ENCODE results near the gene AURKAIP1. TPM values are rescaled to one million over a fixed set of nuclear protein-coding genes. Genes with fewer than 3 reads are reported as not detected.

AURKAIP1 gene
- polyA plus RNA-seq, 1 donor from 2014 or later, result 104 TPM

DNA sequence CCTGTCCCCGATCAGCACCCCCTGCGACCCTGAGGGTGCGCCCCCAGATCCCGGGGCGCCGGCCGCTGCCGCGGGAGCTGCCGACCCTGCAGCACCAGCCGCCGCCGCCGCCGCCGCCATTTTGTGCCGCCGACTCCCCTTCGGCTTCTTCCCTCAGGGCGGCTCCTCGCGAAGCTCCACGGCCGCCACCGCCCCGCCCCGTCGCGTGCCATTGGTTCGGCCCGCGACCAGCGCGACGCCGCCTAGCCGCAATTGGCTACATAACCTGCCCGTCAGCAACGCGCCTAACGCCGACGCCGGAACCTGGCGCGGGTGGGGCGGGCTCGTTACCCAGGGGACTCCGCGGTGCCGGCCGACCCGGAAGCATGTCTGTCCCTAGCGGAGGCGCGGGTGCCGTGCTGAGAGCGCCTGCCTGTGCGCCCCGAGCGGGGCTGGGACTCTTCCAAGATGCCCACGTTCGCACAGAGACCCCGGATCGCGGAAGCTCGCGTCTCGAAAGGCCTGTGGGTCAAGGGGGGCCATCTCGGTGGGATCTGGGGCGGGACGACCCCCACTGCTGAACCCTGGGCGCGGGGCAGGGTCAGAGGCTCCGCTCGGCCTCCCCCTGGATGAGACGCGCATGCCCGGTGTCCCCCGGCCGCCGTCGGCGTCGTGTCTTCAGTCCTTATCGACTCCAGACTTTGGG is 24.3 kb upstream of the AURKAIP1 start, which contains the start of gene CCNL2:
Gene CCNL2, minus strand, starts transcription at position 149 of the 685 bp plus-strand sequence. Its CDS starts 29 bp downstream, at position 120.
- Histone ChIP-seq H3K4me3 (ENCODE audit: low read length) (peak within 1 kb of the TSS; percentile 76), H3K27me3 (ENCODE audit: insufficient read depth, low read depth, low read length) (no peaks in the 10 kb centered on the region), H4K20me1 (ENCODE audit: insufficient read depth) (no peaks in the 10 kb centered on the region), H3K9me2 (ENCODE audit: insufficient read depth, low read length) (no peaks in the 10 kb centered on the region), H3K9me3 (ENCODE audit: low read length) (no peaks in the 10 kb centered on the region), H2AFZ (ENCODE audit: low read depth, low read length) (peak within 1 kb of the TSS; percentile 40), H3K27ac (ENCODE audit: low read length) (peak within 1 kb of the TSS; percentile 85), H3K9ac (ENCODE audit: low read length) (peak within 1 kb of the TSS; percentile 95), H3K4me2 (ENCODE audit: low read length) (peak within 1 kb of the TSS; percentile 98), H3K79me2 (replicated peaks; ENCODE audit: insufficient read depth, low read length) (peaks cover 33% of the 10 kb centered on the region), H3F3A (ENCODE audit: insufficient read depth, low read length, poor library complexity, severe bottlenecking) (no peaks in the 10 kb centered on the region), H3K36me3 (ENCODE audit: insufficient read depth, low read length) (no peaks in the 10 kb centered on the region)
- TF ChIP-seq RAD21 (conservative IDR thresholded peaks at IDR 0.05) (peak; percentile 46), MXI1 (conservative IDR thresholded peaks at IDR 0.05; ENCODE audit: poor library complexity, severe bottlenecking) (peak; percentile 93), EP300 (conservative IDR thresholded peaks at IDR 0.05; ENCODE audit: poor library complexity, severe bottlenecking) (peak; percentile 46), EZH2 (IDR thresholded peaks at IDR 0.05; ENCODE audit: borderline replicate concordance, insufficient read depth, low read length, poor library complexity, severe bottlenecking) (no peak), TAF1 (IDR thresholded peaks at IDR 0.05; ENCODE audit: low read depth) (no peak), SMC3 (conservative IDR thresholded peaks at IDR 0.05; ENCODE audit: poor library complexity) (peak; percentile 40), POLR2AphosphoS5 (IDR thresholded peaks at IDR 0.05) (peak; percentile 84)
- TF ChIP-seq, protein P1, sequence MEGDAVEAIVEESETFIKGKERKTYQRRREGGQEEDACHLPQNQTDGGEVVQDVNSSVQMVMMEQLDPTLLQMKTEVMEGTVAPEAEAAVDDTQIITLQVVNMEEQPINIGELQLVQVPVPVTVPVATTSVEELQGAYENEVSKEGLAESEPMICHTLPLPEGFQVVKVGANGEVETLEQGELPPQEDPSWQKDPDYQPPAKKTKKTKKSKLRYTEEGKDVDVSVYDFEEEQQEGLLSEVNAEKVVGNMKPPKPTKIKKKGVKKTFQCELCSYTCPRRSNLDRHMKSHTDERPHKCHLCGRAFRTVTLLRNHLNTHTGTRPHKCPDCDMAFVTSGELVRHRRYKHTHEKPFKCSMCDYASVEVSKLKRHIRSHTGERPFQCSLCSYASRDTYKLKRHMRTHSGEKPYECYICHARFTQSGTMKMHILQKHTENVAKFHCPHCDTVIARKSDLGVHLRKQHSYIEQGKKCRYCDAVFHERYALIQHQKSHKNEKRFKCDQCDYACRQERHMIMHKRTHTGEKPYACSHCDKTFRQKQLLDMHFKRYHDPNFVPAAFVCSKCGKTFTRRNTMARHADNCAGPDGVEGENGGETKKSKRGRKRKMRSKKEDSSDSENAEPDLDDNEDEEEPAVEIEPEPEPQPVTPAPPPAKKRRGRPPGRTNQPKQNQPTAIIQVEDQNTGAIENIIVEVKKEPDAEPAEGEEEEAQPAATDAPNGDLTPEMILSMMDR (IDR thresholded peaks at IDR 0.05; ENCODE audit: poor library complexity, severe bottlenecking), result peak; percentile 86
- TF ChIP-seq, protein P2, sequence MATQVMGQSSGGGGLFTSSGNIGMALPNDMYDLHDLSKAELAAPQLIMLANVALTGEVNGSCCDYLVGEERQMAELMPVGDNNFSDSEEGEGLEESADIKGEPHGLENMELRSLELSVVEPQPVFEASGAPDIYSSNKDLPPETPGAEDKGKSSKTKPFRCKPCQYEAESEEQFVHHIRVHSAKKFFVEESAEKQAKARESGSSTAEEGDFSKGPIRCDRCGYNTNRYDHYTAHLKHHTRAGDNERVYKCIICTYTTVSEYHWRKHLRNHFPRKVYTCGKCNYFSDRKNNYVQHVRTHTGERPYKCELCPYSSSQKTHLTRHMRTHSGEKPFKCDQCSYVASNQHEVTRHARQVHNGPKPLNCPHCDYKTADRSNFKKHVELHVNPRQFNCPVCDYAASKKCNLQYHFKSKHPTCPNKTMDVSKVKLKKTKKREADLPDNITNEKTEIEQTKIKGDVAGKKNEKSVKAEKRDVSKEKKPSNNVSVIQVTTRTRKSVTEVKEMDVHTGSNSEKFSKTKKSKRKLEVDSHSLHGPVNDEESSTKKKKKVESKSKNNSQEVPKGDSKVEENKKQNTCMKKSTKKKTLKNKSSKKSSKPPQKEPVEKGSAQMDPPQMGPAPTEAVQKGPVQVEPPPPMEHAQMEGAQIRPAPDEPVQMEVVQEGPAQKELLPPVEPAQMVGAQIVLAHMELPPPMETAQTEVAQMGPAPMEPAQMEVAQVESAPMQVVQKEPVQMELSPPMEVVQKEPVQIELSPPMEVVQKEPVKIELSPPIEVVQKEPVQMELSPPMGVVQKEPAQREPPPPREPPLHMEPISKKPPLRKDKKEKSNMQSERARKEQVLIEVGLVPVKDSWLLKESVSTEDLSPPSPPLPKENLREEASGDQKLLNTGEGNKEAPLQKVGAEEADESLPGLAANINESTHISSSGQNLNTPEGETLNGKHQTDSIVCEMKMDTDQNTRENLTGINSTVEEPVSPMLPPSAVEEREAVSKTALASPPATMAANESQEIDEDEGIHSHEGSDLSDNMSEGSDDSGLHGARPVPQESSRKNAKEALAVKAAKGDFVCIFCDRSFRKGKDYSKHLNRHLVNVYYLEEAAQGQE (IDR thresholded peaks at IDR 0.05; ENCODE audit: borderline replicate concordance), result peak; percentile 69

DNA sequence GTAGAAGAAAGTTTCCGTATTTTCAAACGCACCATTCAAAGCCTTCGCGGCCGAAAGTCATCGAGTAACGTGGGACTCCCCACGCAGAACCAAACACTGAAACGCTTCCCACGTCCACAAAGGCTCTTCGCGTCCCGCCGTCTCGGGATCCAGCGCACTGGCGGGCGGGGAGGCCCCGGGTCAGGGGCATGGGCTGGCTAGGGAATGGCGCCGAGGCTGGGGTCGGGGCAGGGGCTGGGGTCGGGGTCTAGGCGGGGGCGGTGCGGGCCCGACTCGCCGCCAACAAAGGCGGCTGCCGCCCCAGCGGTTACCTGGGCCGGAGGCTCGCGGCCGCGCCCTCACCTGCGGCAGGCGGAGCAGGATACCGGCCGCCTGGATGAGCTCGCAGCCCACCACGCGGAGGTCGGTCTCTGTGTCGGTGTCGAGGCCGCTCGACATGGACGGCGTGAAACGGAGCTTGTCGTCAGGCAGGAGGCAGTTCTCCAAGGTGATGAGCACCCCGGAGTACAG is 23.7 kb upstream of the AURKAIP1 start:
- Histone ChIP-seq H3K79me2 (replicated peaks; ENCODE audit: insufficient read depth, low read length) (peaks cover 33% of the 10 kb centered on the region), H3K9me3 (ENCODE audit: low read length) (no peaks in the 10 kb centered on the region), H3K27ac (ENCODE audit: low read length) (peak overlapping the region; percentile 85)

More for the DNA sequence above, 23.7 kb upstream of the AURKAIP1 start:
- Histone ChIP-seq H3K36me3 (ENCODE audit: insufficient read depth, low read length) (no peaks in the 10 kb centered on the region), H3K9me2 (ENCODE audit: insufficient read depth, low read length) (no peaks in the 10 kb centered on the region), H4K20me1 (ENCODE audit: insufficient read depth) (no peaks in the 10 kb centered on the region), H3K4me3 (ENCODE audit: low read length) (peak overlapping the region; percentile 76), H3K27me3 (ENCODE audit: insufficient read depth, low read depth, low read length) (no peaks in the 10 kb centered on the region), H3K9ac (ENCODE audit: low read length) (peak overlapping the region; percentile 95), H3F3A (ENCODE audit: insufficient read depth, low read length, poor library complexity, severe bottlenecking) (no peaks in the 10 kb centered on the region), H3K4me2 (ENCODE audit: low read length) (peak overlapping the region; percentile 95), H2AFZ (ENCODE audit: low read depth, low read length) (peak overlapping the region; percentile 40)
- TF ChIP-seq SMC3 (conservative IDR thresholded peaks at IDR 0.05; ENCODE audit: poor library complexity) (no peak), EZH2 (IDR thresholded peaks at IDR 0.05; ENCODE audit: borderline replicate concordance, insufficient read depth, low read length, poor library complexity, severe bottlenecking) (no peak)

All from neural cell (in vitro differentiated cells).